CD4-positive, alpha-beta T cell treated with Interleukin-15 for 1 hour (primary cell): Measurements from ENCODE around the gene MTMR12.
"Not testable (repeated sequence)": the region's sequence is repeated elsewhere in the genome, so short reads cannot be mapped to it uniquely, and the experiment has no call there.

Source experiments
- DNase-seq: peaks from one replicate; pipeline ENCODE4 v3.0.0-alpha.2; 2020

The MTMR12 gene

DNA sequence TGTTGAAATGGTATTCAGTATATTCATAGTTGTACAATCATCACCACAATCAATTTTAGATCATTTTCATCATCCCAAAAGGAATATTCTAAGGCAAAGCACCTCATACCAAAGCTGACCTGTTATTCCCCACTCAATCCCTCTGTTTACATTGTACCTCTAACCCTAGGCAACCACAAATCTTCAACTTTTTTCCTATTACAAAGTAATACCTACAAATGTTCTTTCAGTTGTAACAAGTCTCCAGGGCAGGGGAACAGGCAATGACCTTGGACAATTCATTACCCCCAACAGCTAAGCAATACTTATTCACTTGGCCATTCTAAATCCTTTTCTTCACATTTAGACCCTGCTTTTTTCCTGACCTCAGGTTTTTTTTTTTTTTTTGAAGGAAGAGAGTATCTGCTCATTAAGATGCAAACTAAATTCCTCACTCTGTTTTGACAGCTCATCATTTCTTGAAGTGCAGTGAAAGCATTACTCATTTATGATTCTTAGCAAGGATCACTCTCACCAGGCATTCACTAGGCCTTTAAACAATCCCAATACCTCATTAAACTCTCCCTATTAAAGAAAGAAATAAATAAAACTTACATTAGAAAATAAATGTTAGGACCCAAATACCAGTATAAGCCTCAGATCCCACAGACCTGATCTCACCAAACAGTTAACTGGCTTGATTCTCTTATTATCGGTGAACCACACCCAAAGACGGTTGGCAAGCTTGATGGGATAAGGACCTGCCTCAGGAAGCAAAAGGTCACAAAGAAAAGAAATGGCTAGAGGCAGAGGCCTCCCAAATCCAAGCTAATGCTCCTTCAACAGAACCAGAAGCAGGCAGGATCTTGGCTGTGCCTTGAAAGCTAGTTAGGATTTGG lies 15.3 kb downstream of the MTMR12 start:
- no peak for DNase-seq

- not testable (repeated sequence) for DNase-seq
Observed at GRCh38 chr5:32295966-32296772, 16.6 kb downstream of the MTMR12 start.

DNA sequence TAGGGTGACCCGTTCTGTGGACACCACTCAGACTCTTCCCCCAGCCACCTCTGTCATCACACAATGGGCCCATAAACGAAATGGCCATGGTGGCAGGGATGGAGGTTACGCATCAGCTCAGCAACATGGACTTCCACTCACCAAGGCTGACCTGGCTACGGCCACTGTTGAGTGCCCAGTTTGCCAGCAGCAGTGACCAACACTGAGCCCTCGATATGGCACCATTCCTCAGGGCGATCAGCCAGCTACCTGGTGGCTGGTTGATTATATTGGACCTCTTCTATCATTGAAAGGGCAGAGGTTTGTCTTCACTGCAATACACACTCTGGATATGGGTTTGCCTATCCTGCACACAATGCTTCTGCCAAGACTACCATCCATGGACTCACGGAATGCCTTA lies 21.1 kb downstream of the MTMR12 start:
- DNase-seq = no peak

DNA sequence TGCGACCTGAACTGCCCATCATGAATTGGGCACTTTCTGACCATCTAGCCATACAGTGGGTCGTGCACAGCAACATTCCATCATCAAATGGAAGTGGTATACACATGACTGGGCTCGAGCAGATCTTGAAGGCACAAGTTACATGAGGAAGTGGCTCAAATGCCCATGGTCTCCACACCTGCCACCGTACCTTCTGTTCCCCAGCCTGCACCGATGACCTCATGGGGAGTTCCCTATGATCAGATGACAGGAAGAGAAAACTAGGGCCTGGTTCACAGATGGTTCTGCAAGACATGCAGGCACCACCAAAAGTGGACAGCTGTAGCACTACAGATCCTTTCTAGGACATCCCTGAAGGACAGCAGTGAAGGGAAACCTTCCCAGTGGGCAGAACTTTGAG lies 21.8 kb downstream of the MTMR12 start:
- DNase-seq = peak; percentile 59

DNA sequence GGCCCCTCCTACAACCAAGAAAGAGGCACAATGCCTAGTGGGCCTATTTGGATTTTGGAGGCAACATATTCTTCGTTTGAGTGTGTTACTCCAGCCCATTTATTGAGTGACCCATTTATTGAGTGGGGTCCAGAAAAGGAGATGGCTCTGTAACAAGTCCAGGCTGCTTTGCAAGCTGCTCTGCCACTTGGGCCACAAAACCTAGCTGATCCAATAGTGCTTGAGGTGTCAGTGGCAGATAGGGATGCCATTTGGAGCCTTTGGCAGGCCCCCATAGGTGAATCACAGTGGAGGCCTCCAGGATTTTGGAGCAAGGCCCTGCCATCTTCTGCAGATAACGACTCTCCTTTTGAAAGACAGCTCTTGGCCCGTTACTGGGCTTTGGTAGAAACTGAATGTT lies 22.2 kb downstream of the MTMR12 start:
- DNase-seq = not testable (repeated sequence)

DNA sequence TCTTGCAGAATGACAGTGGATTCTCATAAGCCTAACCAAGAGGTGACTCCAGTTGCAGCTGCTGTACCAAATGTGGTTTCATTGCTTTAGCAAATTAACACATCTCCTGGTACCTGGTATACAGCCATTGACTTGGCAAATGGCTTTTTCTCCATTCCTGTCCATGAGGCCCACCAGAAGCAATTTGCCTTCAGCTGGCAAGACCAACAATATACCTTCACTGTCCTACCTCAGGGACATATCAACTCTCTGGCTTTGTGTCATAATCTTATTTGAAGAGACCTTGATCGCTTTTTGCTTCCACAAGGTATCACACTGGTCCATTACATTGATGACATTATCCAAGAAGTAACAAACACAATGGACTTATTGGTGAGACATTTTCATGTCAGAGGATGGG lies 22.8 kb downstream of the MTMR12 start:
- not testable (repeated sequence) for DNase-seq

DNA sequence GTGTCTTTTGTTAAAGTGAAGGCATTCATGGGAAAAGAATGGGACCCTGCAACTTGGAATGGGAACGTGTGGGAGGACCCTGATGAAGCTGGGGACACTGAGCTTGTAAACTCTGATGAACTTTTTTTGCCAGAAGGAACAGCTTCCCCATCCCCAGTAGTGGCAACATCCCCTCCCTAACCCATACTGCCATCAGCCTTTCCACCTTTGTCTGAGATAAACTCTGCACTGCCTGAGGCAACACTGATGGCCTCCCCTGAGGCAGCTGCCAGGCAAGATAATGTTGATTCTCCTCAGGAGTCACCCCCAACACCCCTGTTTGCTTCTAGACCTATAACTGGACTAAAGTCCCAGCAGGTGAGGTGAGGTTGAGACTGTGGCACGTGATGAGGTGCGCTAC lies 24.6 kb downstream of the MTMR12 start:
- not testable (repeated sequence) for DNase-seq

GRCh38 chr5:32287525-32287924 lies 25.2 kb downstream of the MTMR12 start:
- not testable (repeated sequence) for DNase-seq

GRCh38 chr5:32285510-32286138 lies 27.1 kb downstream of the MTMR12 start:
- DNase-seq = no peak

DNA sequence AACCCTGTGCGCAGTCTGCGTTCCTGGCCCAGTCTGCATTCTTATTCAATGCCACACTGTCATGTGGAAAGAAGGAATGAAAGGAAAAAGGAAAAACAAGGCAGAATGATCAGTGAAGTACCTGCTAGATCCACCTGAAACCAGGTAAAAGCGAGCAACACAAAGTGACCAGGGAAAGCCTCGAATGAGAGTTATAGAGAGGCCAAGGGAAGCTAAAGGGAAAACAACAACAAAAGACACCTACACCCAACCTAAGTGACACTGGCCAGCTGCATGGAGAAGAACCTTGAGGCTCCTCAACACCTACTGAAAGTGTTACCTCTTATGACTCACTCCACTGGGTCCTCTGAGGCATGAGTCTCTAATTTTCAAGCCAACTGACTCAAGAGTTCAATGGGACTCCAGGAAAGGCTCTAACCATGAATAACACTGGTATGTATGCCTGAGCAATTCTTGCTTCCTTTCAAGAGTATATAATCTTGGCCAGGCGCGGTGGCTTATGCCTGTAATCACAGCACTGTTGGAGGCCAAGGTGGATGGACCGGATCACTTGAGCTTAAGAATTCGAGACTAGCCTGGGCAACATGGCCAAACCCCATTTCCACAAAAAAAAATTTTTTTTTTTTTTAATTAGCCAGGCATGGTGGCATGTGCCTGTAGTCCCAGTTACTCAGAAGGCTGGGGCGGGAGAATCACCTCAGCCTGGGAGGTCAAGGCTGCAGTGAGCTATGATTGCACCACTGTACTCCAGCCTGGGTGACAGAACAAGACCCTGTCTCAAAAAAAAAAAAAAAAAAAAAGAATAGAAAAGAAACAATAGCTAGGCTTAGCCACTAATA lies 29.0 kb downstream of the MTMR12 start:
- no peak for DNase-seq

DNA sequence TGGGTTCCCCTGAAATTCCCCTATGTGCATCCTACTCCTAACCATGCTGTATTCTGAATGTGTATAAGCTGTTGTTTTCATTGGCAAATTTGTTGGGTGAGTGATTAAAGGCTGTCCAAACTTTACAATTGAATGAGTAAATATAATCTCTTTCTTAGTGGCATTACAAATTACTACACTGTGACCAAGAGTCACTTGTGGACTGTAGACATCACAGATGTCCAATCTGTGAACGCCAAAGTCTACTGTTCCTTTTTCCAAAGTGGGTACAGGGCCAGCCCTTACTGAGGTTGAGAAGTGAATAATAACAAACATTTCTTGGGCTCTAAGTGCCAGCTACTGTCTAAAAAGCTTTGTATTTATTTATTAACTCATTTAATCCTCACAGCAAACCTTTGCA lies 29.7 kb downstream of the MTMR12 start:
- no peak for DNase-seq

- no peak for DNase-seq
Observed at GRCh38 chr5:32282633-32283032, 30.1 kb downstream of the MTMR12 start.

- not testable (repeated sequence) for DNase-seq
Observed at GRCh38 chr5:32281378-32282133, 31.2 kb downstream of the MTMR12 start.

DNA sequence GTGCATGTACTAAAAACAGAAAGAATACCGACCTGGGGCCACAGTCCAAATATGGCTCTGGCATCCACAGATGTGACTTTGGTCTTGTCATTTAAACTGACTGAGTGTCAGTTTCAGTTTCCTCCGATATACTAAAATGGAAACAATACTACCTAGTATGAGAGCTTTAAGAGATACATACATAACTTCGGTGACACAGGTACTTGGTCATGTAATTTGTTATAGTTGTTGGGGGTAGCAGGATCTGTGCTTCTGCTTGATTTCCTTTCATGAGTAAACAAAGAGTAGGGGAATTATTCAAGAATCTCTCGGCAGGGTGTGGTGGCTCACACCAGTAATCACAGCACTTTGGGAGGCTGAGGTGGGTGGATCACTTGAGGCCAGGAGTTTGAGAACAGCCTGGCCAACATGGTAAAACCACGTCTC lies 32.1 kb downstream of the MTMR12 start:
- DNase-seq = no peak

DNA sequence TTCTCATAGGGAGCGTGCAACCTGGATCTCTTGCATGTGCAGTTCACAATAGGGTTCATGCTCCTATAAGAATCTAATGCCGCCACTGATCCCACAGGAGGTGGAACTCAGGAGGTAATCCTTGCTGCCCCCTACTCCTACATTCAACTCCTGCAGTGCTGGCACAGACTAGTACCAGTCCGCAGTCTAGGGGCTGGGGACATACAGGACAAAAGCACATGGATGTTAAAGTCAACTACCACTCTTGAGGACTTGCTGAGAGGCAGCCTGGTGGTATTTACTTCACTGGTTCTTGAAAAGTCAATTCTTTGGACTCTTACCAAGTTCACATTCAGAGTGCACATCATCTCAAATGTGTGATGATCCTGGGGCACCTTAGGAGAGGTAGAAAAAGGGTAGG lies 33.0 kb downstream of the MTMR12 start:
- DNase-seq = no peak

DNA sequence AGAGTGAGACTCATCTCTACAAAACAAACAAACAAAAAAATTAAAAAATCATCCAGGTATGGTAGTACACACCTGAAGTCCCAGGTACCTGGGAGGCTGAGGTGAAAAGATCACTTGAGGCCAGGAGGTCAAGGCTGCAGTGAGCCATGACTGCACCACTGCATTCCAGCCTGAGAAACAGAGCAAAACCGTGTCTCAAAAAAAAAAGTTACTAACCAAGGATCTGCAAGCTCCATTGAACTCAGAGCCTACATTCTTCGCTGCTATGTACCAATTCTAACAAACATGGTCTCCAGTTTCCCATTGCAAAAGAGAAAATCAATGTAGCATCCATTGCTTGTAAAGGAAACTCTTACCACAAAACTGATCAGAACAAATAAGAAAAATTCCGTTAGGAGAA lies 33.5 kb downstream of the MTMR12 start:
- DNase-seq = no peak

GRCh38 chr5:32278406-32278805 lies 34.3 kb downstream of the MTMR12 start:
- DNase-seq = peak; percentile 27

- no peak for DNase-seq
Observed at GRCh38 chr5:32277798-32278197, 34.9 kb downstream of the MTMR12 start.

DNA sequence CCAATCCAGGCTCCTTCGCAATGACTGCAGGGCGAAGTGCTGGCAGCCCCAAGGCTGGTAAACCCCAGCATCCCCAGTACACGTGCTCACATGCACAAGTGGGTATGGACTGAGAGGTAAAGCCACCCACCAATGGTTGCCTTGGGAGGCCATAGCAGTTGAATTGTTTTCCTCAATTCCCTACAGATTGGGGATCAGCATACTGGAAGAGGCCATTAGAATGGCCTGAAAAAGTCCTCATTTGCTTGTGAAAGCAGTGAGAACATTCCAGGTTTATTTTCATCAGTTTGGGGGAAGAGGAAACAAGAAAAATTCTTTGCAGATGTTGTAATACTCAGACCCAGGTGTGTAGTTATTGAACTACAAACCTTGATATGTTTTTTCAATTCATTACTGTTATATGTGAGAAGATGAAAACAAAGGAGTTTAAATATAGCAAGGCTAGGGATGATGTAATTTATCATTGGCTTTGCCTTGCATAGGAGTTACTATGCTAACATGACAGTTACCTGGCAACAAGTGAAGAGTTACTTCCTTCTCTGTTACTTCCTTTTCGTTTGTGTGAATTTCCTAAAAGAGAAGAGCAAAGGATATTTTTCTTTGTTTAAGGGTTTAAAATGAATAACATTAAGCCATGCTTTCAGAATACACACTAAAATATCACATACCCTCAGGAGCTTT lies 36.4 kb downstream of the MTMR12 start:
- DNase-seq = no peak

- DNase-seq = no peak
Observed at GRCh38 chr5:32275396-32275741, 37.4 kb downstream of the MTMR12 start.
